Femur (tissue), 1 donor: Measurements from ENCODE around the gene GAPVD1.
A peak's percentile ranks its signal among the peaks of the same experiment; 100 is the strongest.
"Not testable (repeated sequence)": the region's sequence is repeated elsewhere in the genome, so short reads cannot be mapped to it uniquely, and the experiment has no call there.

Experiments
- DNase-seq: peaks from one replicate; pipeline ENCODE4 v3.0.0-alpha.2; 2017

GAPVD1 gene

GRCh38 chr9:125377584-125378250, 116.1 kb downstream of the GAPVD1 start:
- DNase-seq = no peak

GRCh38 chr9:125378778-125379177, 117.2 kb downstream of the GAPVD1 start:
- DNase-seq = no peak

GRCh38 chr9:125379208-125379607, 117.6 kb downstream of the GAPVD1 start:
- DNase-seq = no peak

- DNase-seq = no peak
Observed at GRCh38 chr9:125380406-125380805, 118.8 kb downstream of the GAPVD1 start.

GRCh38 chr9:125387861-125388524, 126.4 kb downstream of the GAPVD1 start:
- no peak for DNase-seq

GRCh38 chr9:125388978-125389377, 127.4 kb downstream of the GAPVD1 start:
- no peak for DNase-seq

GRCh38 chr9:125391704-125392103, 130.1 kb downstream of the GAPVD1 start:
- no peak for DNase-seq

GRCh38 chr9:125393426-125393825, 131.8 kb downstream of the GAPVD1 start:
- DNase-seq = no peak

- no peak for DNase-seq
Observed at GRCh38 chr9:125396799-125397198, 135.2 kb downstream of the GAPVD1 start.

GRCh38 chr9:125397736-125398135, 136.1 kb downstream of the GAPVD1 start:
- no peak for DNase-seq

- DNase-seq = no peak
Observed at GRCh38 chr9:125398243-125398642, 136.6 kb downstream of the GAPVD1 start.

GRCh38 chr9:125399165-125399564, 137.5 kb downstream of the GAPVD1 start:
- DNase-seq = no peak

GRCh38 chr9:125399666-125400065, 138.0 kb downstream of the GAPVD1 start:
- DNase-seq = no peak

GRCh38 chr9:125400232-125400631, 138.6 kb downstream of the GAPVD1 start:
- DNase-seq = not testable (repeated sequence)

GRCh38 chr9:125400725-125401716, 139.4 kb downstream of the GAPVD1 start:
- DNase-seq = no peak

- DNase-seq = no peak
Observed at GRCh38 chr9:125404733-125405132, 143.1 kb downstream of the GAPVD1 start.

- no peak for DNase-seq
Observed at GRCh38 chr9:125405938-125406809, 144.5 kb downstream of the GAPVD1 start.

GRCh38 chr9:125406810-125407087, 145.1 kb downstream of the GAPVD1 start:
- DNase-seq = no peak

GRCh38 chr9:125407432-125407973, 145.9 kb downstream of the GAPVD1 start:
- no peak for DNase-seq

GRCh38 chr9:125407974-125408900, 146.6 kb downstream of the GAPVD1 start:
- DNase-seq = peak; percentile 84

GRCh38 chr9:125409217-125409636, 147.6 kb downstream of the GAPVD1 start:
- no peak for DNase-seq
